ENCODE data around the gene ANKRD11. TPM values are rescaled to one million over a fixed set of nuclear protein-coding genes. Genes with fewer than 3 reads are reported as not detected.

Gene ANKRD11
- total RNA-seq, 4 donors from 2014 or later: 67.0 to 107 (median 88.9) TPM

DNA sequence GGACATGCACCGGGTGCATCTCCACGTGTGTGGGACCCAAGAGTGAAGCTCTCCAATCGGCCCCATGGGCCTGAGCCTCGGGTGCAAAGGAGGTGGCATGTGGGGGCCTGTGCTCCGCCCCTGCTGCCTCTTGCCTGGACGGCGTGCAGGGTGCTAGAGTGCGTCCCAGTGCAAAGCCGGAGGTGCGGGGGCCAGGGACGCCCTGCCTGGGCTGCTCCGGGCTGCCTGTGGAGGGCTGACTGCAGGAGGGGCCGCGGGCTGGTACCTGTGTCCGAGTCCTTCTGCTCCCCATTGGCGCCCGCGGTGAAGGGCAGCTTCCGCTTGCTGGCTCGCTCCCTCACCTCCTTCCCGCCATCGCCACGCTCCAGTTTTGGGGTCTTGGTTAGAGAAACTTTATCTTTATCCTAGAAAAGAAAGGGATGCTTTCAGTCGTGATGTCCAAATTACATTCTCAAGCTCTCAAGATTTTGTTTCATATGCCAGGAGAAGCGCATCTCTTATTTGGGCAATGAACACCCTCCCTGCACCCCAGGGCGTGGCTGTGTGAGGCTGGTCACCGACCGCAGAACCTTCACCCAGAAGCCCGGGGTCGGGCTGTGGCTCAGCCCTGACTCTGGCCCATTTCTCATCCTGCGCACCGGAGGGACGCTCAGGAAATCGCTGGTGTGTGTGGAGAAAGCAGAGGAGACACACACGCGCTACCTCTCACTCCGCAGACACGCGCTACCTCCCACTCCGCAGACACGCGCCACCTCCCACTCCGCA, 185.2 kb downstream of the ANKRD11 start:
- Histone ChIP-seq H3K9me3 (no peaks in the 10 kb centered on the region), H3K36me3 (peaks cover 0 to 26% of the 10 kb centered on the region in 2 donors), H3K4me3 (no peak overlapping the region), H3K4me1 (peaks cover 0 to 60% (median 18%) of the 10 kb centered on the region in 3 donors), H3K27me3 (no peaks in the 10 kb centered on the region), H3K27ac (no peak overlapping the region)
- 86 to 91% methylated on average over 10 of the region's 43 CpGs for WGBS, 2 donors (ENCODE audit: low coverage in 1 of 2)
- no peak for ATAC-seq
- TF ChIP-seq, protein P1, sequence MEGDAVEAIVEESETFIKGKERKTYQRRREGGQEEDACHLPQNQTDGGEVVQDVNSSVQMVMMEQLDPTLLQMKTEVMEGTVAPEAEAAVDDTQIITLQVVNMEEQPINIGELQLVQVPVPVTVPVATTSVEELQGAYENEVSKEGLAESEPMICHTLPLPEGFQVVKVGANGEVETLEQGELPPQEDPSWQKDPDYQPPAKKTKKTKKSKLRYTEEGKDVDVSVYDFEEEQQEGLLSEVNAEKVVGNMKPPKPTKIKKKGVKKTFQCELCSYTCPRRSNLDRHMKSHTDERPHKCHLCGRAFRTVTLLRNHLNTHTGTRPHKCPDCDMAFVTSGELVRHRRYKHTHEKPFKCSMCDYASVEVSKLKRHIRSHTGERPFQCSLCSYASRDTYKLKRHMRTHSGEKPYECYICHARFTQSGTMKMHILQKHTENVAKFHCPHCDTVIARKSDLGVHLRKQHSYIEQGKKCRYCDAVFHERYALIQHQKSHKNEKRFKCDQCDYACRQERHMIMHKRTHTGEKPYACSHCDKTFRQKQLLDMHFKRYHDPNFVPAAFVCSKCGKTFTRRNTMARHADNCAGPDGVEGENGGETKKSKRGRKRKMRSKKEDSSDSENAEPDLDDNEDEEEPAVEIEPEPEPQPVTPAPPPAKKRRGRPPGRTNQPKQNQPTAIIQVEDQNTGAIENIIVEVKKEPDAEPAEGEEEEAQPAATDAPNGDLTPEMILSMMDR (IDR thresholded peaks at IDR 0.05): no peak
- TF ChIP-seq POLR2A (IDR thresholded peaks at IDR 0.05) (no peak), POLR2AphosphoS5 (IDR thresholded peaks at IDR 0.05) (no peak), EP300 (IDR thresholded peaks at IDR 0.05) (no peak)

DNA sequence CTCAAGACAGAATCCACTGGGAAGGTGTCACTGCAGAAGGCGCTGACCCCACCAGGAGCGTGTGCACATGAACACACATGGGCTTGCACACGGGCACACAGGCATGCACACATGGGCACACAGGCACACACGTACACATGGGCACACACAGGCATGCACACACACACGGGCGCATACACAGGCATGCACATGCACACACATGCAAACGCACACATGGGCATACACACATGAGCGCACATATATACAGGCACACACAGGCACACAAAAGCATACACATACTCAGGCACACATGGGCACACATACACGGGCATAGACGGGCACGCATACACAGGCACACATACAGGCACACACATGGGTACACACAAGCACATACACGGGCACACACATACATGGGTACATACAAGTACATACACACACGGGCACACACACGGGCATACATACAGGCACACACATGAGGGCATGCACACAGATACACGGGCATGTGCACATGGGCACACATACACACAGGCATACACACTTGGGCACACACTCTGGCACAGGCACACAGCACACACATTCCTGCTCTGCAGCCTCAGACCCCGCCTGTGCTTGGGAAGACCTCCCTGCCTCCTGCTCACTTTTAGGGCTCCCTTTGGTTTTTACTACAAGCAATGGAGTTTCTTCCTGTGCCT, 186.0 kb downstream of the ANKRD11 start:
- no peak for ATAC-seq
- Histone ChIP-seq H3K27me3 (no peaks in the 10 kb centered on the region), H3K9me3 (no peaks in the 10 kb centered on the region), H3K36me3 (peaks cover 0 to 26% of the 10 kb centered on the region in 2 donors), H3K27ac (peak overlapping the region in 1 of 4 donors; percentile 92), H3K4me3 (no peak overlapping the region), H3K4me1 (peaks cover 0 to 62% (median 20%) of the 10 kb centered on the region in 3 donors)
- 100% methylated on average over 1 to 2 of the region's 16 CpGs for WGBS, 2 donors (ENCODE audit: low coverage in 1 of 2)
- TF ChIP-seq, protein P1 (IDR thresholded peaks at IDR 0.05): no peak
- TF ChIP-seq EP300 (IDR thresholded peaks at IDR 0.05) (no peak), POLR2AphosphoS5 (IDR thresholded peaks at IDR 0.05) (no peak), POLR2A (IDR thresholded peaks at IDR 0.05) (no peak)

DNA sequence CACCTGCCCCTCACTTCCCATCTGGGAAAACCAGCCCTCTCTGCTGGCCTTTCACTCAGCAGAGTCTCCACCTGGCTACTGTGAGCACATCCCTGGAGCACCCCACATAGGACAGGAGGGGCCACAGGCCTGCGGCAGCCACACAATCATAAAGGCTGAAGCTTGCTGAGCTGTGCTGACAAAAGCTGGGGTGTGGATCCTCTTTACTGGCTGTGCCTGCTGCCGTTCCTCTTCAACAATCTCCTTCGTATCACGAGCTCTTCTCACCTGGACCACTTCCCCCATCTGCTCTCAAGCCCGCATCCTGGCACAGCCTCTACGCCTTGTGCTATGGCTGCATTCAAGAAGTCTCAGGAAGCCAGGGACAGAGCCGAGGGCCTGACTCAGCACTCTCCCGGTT, 186.7 kb downstream of the ANKRD11 start:
- no peak for ATAC-seq
- no peak overlapping the region for H3K4me3 ChIP-seq
- TF ChIP-seq POLR2A (IDR thresholded peaks at IDR 0.05) (no peak), POLR2AphosphoS5 (IDR thresholded peaks at IDR 0.05) (no peak), EP300 (IDR thresholded peaks at IDR 0.05) (no peak)
- TF ChIP-seq, protein P1 (IDR thresholded peaks at IDR 0.05): no peak
- H3K4me1 ChIP-seq: peaks cover 0 to 62% (median 25%) of the 10 kb centered on the region in 3 donors
- peak overlapping the region in 3 of 4 donors; percentile 85 to 92 (median 86) for H3K27ac ChIP-seq
- peaks cover 0 to 26% of the 10 kb centered on the region in 2 donors for H3K36me3 ChIP-seq
- no peaks in the 10 kb centered on the region for H3K27me3 ChIP-seq
- H3K9me3 ChIP-seq: no peaks in the 10 kb centered on the region
- WGBS, 2 donors (ENCODE audit: low coverage in 1 of 2): no CpG with 5 or more reads among the region's 8 CpGs

DNA sequence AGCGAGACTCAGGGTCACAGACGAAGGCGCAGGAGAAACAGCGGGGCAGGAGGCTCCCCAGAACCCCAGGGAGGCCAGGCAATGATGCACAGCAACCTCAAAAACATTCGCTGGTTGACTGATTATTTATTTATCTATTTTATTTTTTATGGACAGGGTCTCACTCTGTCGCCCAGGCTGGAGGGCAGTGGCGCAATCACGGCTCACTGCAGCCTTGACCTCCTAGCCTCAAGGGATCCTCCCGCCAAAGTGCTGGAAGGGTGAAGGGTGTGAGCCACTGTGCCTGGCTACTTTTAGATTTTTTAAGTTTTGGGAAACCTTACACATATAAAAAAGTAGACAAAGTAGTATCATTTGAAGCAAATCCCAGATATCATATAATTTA, 189.4 kb downstream of the ANKRD11 start:
- WGBS, 2 donors (ENCODE audit: low coverage in 1 of 2): 50 to 71% methylated on average over 4 to 9 of the region's 9 CpGs
- Histone ChIP-seq H3K9me3 (no peaks in the 10 kb centered on the region), H3K4me3 (no peak overlapping the region), H3K27me3 (no peaks in the 10 kb centered on the region), H3K36me3 (peaks cover 0 to 26% of the 10 kb centered on the region in 2 donors), H3K27ac (peak overlapping the region; percentile 66 to 92 (median 86)), H3K4me1 (peaks cover 0 to 68% (median 39%) of the 10 kb centered on the region in 3 donors)
- no peak for TF ChIP-seq POLR2AphosphoS5 (IDR thresholded peaks at IDR 0.05)
- TF ChIP-seq, protein P1 (IDR thresholded peaks at IDR 0.05): no peak
- TF ChIP-seq POLR2A (IDR thresholded peaks at IDR 0.05): no peak
- no peak for TF ChIP-seq EP300 (IDR thresholded peaks at IDR 0.05)
- ATAC-seq: peak; percentile 21
